Heart right ventricle (tissue), 16 donors: ENCODE measurements around the gene TOMM70. TPM values are rescaled to one million over a fixed set of nuclear protein-coding genes. Genes with fewer than 3 reads are reported as not detected.
"Not testable (repeated sequence)": the region's sequence is repeated elsewhere in the genome, so short reads cannot be mapped to it uniquely, and the experiment has no call there.

Source experiments
- ATAC-seq, 8 donors: fragments of 200-7000 bp; cut with Tn5 transposase; one replicate each; pipeline ENCODE4 v1.9.1; 2020; ENCODE audit warnings: mild to moderate bottlenecking in 8 of 8, moderate library complexity in 8 of 8, moderate number of reproducible peaks in 1 of 8
- DNase-seq, 2 donors: peaks; one replicate each; pipeline ENCODE4 v3.0.0-alpha.2; 2020
- H3K27ac ChIP-seq, 10 donors: fragments of 200-600 bp; sonication (generic) in 2 of 10; one replicate each; pipeline versions ENCODE4 v1.5.0 to v1.8.0; 2020 to 2022; ENCODE audit warnings: mild to moderate bottlenecking in 3 of 10
- H3K27me3 ChIP-seq, 7 donors: fragments of 200-600 bp; one replicate each; pipeline ENCODE4 v1.8.0; 2021 to 2022; ENCODE audit warnings: mild to moderate bottlenecking in 2 of 7
- H3K36me3 ChIP-seq, 9 donors: fragments of 200-600 bp; sonication (generic) in 1 of 9; one replicate each; pipeline versions ENCODE4 v1.5.0 to v1.8.0; 2020 to 2022; ENCODE audit warnings: mild to moderate bottlenecking in 2 of 9
- H3K4me1 ChIP-seq, 9 donors: fragments of 200-600 bp; sonication (generic) in 1 of 9; one replicate each; pipeline versions ENCODE4 v1.5.0 to v1.8.0; 2020 to 2022; ENCODE audit warnings: mild to moderate bottlenecking in 4 of 9
- H3K4me3 ChIP-seq, 10 donors: fragments of 200-600 bp; sonication (generic) in 2 of 10; one replicate each; pipeline versions ENCODE4 v1.5.0 to v1.8.0; 2020 to 2022; ENCODE audit warnings: mild to moderate bottlenecking in 7 of 10, moderate library complexity in 2 of 10
- H3K9me3 ChIP-seq, 11 donors: fragments of 200-600 bp in 10 of 11; sonication (generic) in 2 of 11; one replicate each; pipeline versions ENCODE4 v1.5.0 to v1.8.0; 2013 to 2022; ENCODE audit warnings: mild to moderate bottlenecking in 2 of 11, control low read depth in 1 of 11, moderate library complexity in 1 of 11
- WGBS, 2 donors: extraction: QIAGEN DNeasy Blood & Tissue Kit; methylation state at CpG; one replicate each; pipeline ENCODE4 v1.1.7; 2013; ENCODE audit warnings: inconsistent platforms in 1 of 2; 5-methylcytosine and 5-hydroxymethylcytosine counted together
- intact Hi-C, 10 donors: fragments of 100-400 bp; cut with DNase I; formaldehyde crosslinking; loops; one replicate each; pipeline versions ENCODE4 v1.11.1 to v1.14.2; 2022
- polyA plus RNA-seq, 2 donors: library from polyadenylated mRNA; stranded (reverse); fragments of 200-250 nt; gene quantifications; one replicate each; pipeline ENCODE4 v1.2.3, GENCODE V29; 2013
- total RNA-seq, 10 donors: library from RNA; stranded (reverse); fragmentation: NEBNext Ultra II Directional in 3 of 10; extraction: Animal tissue kit (Norgen Biotek cat#: 25700) in 3 of 10; gene quantifications; one replicate each; pipeline versions ENCODE4 v1.2.1 to v1.2.4, GENCODE V29; 2021 to 2023
- TF ChIP-seq, protein P1 (sequence below), 9 donors: fragments of 200-600 bp; sonication (generic) in 2 of 9; IDR thresholded peaks; one replicate each; pipeline versions ENCODE4 v1.5.0 to v1.8.0; 2021 to 2022; ENCODE audit warnings: antibody characterized with exemption in 9 of 9, mild to moderate bottlenecking in 5 of 9, moderate library complexity in 1 of 9
- donor health status: Arrhythmogenic right ventricular cardiomyopathy.
- donor health status: ischemic (EF 13 %, LVEDD 7.1; RV severe dilation, severe dysfunction).
- donor health status: healthy with polysubstance abuse.
- donor health status: DM: no; HTN: yes; CAD: no.
- donor health status: DM: no; HTN: no; CAD: no.
- donor health status: ischemic (EF 25% LVEDD 6.9; RV normal size, moderate dysfunction).
- donor health status: ischemic (EF 25% LVEDD 5.7; RV mildly dilated, moderate dysfunction).
- donor health status: healthy.
- donor health status: DM: yes; HTN: yes; CAD: no.
- donor health status: Ischemic cardiomyopathy.
- donor health status: ischemic (EF 35%, LVEDD 5.7; RV mildly dilated, moderate dysfunction).
- donor health status: nonischemic (EF 11% LVEDD 7.7; RV severe dilation, severe dysfunction).
- donor health status: DM: yes; HTN: yes; CAD: no.
- donor health status: PGD.
- donor health status: ischemic (EF 29% LVEDD 5.4; RV normal size, mild dysfunction).
- donor health status: nonischemic (EF 23%, LVEDD 6.1; RV moderate dilation, normal function).

TOMM70 gene
- total and polyA plus RNA-seq, 12 donors, result 23.0 to 67.5 (median 57.9) TPM

- TF ChIP-seq, protein P1, sequence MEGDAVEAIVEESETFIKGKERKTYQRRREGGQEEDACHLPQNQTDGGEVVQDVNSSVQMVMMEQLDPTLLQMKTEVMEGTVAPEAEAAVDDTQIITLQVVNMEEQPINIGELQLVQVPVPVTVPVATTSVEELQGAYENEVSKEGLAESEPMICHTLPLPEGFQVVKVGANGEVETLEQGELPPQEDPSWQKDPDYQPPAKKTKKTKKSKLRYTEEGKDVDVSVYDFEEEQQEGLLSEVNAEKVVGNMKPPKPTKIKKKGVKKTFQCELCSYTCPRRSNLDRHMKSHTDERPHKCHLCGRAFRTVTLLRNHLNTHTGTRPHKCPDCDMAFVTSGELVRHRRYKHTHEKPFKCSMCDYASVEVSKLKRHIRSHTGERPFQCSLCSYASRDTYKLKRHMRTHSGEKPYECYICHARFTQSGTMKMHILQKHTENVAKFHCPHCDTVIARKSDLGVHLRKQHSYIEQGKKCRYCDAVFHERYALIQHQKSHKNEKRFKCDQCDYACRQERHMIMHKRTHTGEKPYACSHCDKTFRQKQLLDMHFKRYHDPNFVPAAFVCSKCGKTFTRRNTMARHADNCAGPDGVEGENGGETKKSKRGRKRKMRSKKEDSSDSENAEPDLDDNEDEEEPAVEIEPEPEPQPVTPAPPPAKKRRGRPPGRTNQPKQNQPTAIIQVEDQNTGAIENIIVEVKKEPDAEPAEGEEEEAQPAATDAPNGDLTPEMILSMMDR (IDR thresholded peaks at IDR 0.05), result no peak
- H3K4me3 ChIP-seq, result no peak overlapping the region
- intact Hi-C loops, result loop anchor here in 1 of 10 donors (10.0 kb wide), 1 partner anchor 46 kb away; no protein-coding TSS in a partner anchor
- 85 to 90% methylated on average over 5 of the region's 5 CpGs for WGBS, 2 donors
- H3K36me3 ChIP-seq, result peaks cover 0 to 91% (median 45%) of the 10 kb centered on the region in 9 donors
- H3K27me3 ChIP-seq, result no peaks in the 10 kb centered on the region
- no peak for DNase-seq
- no peak for ATAC-seq
- H3K9me3 ChIP-seq, result peaks cover 0 to 3% (median 0%) of the 10 kb centered on the region in 11 donors
- no peak overlapping the region for H3K27ac ChIP-seq
- peaks cover 0 to 7% (median 0%) of the 10 kb centered on the region in 9 donors for H3K4me1 ChIP-seq
Observed at GRCh38 chr3:100348727-100349126, 52.2 kb downstream of the TOMM70 start.

GRCh38 chr3:100340527-100340926 lies 60.4 kb downstream of the TOMM70 start:
- intact Hi-C loops, result loop anchor here in 1 of 10 donors (10.0 kb wide), 1 partner anchor 54 kb away; no protein-coding TSS in a partner anchor
- DNase-seq (no peak), ATAC-seq (no peak)
- 95 to 97% methylated on average over 1 of the region's 1 CpG for WGBS, 2 donors
- no peaks in the 10 kb centered on the region for H3K27me3 ChIP-seq
- no peak overlapping the region for H3K4me3 ChIP-seq
- no peak overlapping the region for H3K27ac ChIP-seq
- TF ChIP-seq, protein P1 (IDR thresholded peaks at IDR 0.05), result no peak
- H3K9me3 ChIP-seq, result peaks cover 0 to 11% (median 0%) of the 10 kb centered on the region in 11 donors
- H3K36me3 ChIP-seq, result peaks cover 0 to 69% (median 32%) of the 10 kb centered on the region in 9 donors
- H3K4me1 ChIP-seq, result peaks cover 0 to 15% (median 1%) of the 10 kb centered on the region in 9 donors

DNA sequence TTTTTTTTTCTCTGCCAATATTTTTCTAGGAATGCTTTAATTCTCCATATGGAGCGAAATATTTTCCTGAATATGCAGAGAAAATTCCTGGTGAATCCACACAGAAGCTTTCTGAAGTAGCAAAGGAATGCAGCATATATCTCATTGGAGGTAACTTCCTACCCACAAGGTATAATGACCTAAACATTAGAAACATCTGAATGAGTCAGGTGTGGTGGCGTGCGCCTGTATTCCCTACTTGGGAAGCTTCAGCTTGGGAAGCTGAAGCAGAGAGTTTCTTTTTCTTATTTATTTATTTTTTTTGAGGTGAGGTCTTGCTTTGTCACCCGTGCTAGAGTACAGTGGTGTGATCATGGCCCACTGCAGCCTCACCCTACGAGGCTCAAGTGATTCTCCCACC lies 61.1 kb downstream of the TOMM70 start:
- Histone ChIP-seq H3K9me3 (peaks cover 0 to 11% (median 0%) of the 10 kb centered on the region in 11 donors), H3K36me3 (peaks cover 0 to 61% (median 27%) of the 10 kb centered on the region in 9 donors), H3K27me3 (no peaks in the 10 kb centered on the region), H3K4me3 (no peak overlapping the region), H3K27ac (no peak overlapping the region), H3K4me1 (peaks cover 0 to 22% (median 6%) of the 10 kb centered on the region in 9 donors)
- TF ChIP-seq, protein P1 (IDR thresholded peaks at IDR 0.05), result no peak
- ATAC-seq (no peak), DNase-seq (no peak)
- 98% methylated on average over 5 of the region's 5 CpGs for whole genome bisulfite sequencing, 2 donors
- intact Hi-C loops, result loop anchor here in 3 of 10 donors (5.0 to 10.0 kb wide), 4 partner anchors 55 to 155 kb away; partner anchors contain the start of genes LNP1 (in 1 of the 3), TBC1D23 (in 1 of the 3), TMEM45A (in 1 of the 3) and TOMM70 (in 1 of the 3)

- 74 to 75% methylated on average over 10 of the region's 10 CpGs for WGBS, 2 donors
- ATAC-seq (no peak), DNase-seq (peak in 1 of 2 donors; percentile 12)
- Histone ChIP-seq H3K27me3 (no peaks in the 10 kb centered on the region), H3K36me3 (peaks cover 0 to 52% (median 27%) of the 10 kb centered on the region in 9 donors), H3K4me3 (no peak overlapping the region), H3K27ac (no peak overlapping the region), H3K9me3 (peaks cover 0 to 11% (median 0%) of the 10 kb centered on the region in 11 donors), H3K4me1 (peaks cover 0 to 20% (median 6%) of the 10 kb centered on the region in 9 donors)
- intact Hi-C loops, result loop anchor here in 3 of 10 donors (5.0 to 10.0 kb wide), 3 partner anchors 63 to 156 kb away; partner anchors contain the start of genes LNP1 (in 1 of the 3), TBC1D23 (in 1 of the 3), TMEM45A (in 1 of the 3) and TOMM70 (in 1 of the 3)
- TF ChIP-seq, protein P1 (IDR thresholded peaks at IDR 0.05), result no peak
Observed at GRCh38 chr3:100338911-100339310, 62.0 kb downstream of the TOMM70 start.

DNA sequence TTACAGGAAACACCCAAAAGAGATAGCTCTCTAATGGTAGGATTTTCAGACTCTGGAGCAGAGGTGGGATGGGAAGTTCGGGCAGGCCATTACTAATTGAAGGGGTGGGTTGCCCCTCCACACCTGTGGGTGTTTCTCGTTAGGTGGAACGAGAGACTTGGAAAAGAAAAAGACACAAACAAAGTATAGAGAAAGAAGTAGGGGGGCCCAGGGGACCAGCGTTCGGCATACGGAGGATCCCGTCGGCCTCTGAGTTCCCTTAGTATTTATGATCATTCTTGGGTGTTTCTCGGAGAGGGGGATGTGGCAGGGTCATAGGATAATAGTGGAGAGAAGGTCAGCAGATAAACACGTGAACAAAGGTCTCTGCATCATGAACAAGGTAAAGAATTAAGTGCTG lies 64.7 kb downstream of the TOMM70 start:
- not testable (repeated sequence) for H3K4me3 ChIP-seq, H3K27me3 ChIP-seq, ATAC-seq, DNase-seq, H3K9me3 ChIP-seq
- peaks cover 0 to 21% (median 6%) of the 10 kb centered on the region in 9 donors for H3K4me1 ChIP-seq
- 85 to 90% methylated on average over 9 to 10 of the region's 10 CpGs for WGBS, 2 donors
- intact Hi-C loops, result loop anchor here in 3 of 10 donors (5.0 to 10.0 kb wide), 3 partner anchors 66 to 159 kb away; partner anchors contain the start of genes LNP1 (in 1 of the 3), TBC1D23 (in 1 of the 3), TMEM45A (in 1 of the 3) and TOMM70 (in 1 of the 3)
- peak overlapping the region in 5 of 10 donors; percentile 68 to 91 (median 83) for H3K27ac ChIP-seq
- H3K36me3 ChIP-seq, result peaks cover 0 to 26% (median 12%) of the 10 kb centered on the region in 9 donors
